Measurements from ENCODE around the gene GBP7. TPM values are rescaled to one million over a fixed set of nuclear protein-coding genes. Genes with fewer than 3 reads are reported as not detected.

Gene GBP7
- polyA plus RNA-seq, 1 donor from 2014 or later, result not detected

GRCh38 chr1:89176971-89177370 lies 1.2 kb upstream of the GBP7 start:
- Histone ChIP-seq H3K9me2 (ENCODE audit: insufficient read depth, low read length) (no peaks in the 10 kb centered on the region), H3K9ac (ENCODE audit: low read length) (no peak overlapping the region), H3K27ac (ENCODE audit: low read length) (no peak overlapping the region), H3K4me2 (ENCODE audit: low read length) (no peak overlapping the region), H2AFZ (ENCODE audit: low read depth, low read length) (no peak overlapping the region), H3K36me3 (ENCODE audit: insufficient read depth, low read length) (no peaks in the 10 kb centered on the region), H3F3A (ENCODE audit: insufficient read depth, low read length, poor library complexity, severe bottlenecking) (no peaks in the 10 kb centered on the region), H3K27me3 (ENCODE audit: insufficient read depth, low read depth, low read length) (no peaks in the 10 kb centered on the region), H4K20me1 (ENCODE audit: insufficient read depth) (no peaks in the 10 kb centered on the region), H3K9me3 (ENCODE audit: low read length) (no peaks in the 10 kb centered on the region), H3K79me2 (replicated peaks; ENCODE audit: insufficient read depth, low read length) (no peaks in the 10 kb centered on the region), H3K4me3 (ENCODE audit: low read length) (no peak overlapping the region)
- TF ChIP-seq SMC3 (conservative IDR thresholded peaks at IDR 0.05; ENCODE audit: poor library complexity) (no peak), RAD21 (conservative IDR thresholded peaks at IDR 0.05) (no peak)

GRCh38 chr1:89174491-89174890 lies 1.3 kb downstream of the GBP7 start:
- no peak overlapping the region for H3K4me2 ChIP-seq (ENCODE audit: low read length)
- no peaks in the 10 kb centered on the region for H3K79me2 ChIP-seq (replicated peaks; ENCODE audit: insufficient read depth, low read length)
- no peak overlapping the region for H3K4me3 ChIP-seq (ENCODE audit: low read length)
- H3K9me2 ChIP-seq (ENCODE audit: insufficient read depth, low read length), result no peaks in the 10 kb centered on the region
- H3K9ac ChIP-seq (ENCODE audit: low read length), result no peak overlapping the region
- H3K9me3 ChIP-seq (ENCODE audit: low read length), result no peaks in the 10 kb centered on the region
- no peak overlapping the region for H3K27ac ChIP-seq (ENCODE audit: low read length)
- H3K27me3 ChIP-seq (ENCODE audit: insufficient read depth, low read depth, low read length), result no peaks in the 10 kb centered on the region
- no peaks in the 10 kb centered on the region for H4K20me1 ChIP-seq (ENCODE audit: insufficient read depth)
- H2AFZ ChIP-seq (ENCODE audit: low read depth, low read length), result no peak overlapping the region
- no peak for TF ChIP-seq MXI1 (conservative IDR thresholded peaks at IDR 0.05; ENCODE audit: poor library complexity, severe bottlenecking)
- TF ChIP-seq SMC3 (conservative IDR thresholded peaks at IDR 0.05; ENCODE audit: poor library complexity), result no peak
- no peak for TF ChIP-seq RAD21 (conservative IDR thresholded peaks at IDR 0.05)
- TF ChIP-seq REST (IDR thresholded peaks at IDR 0.05; ENCODE audit: borderline replicate concordance), result no peak
- H3K36me3 ChIP-seq (ENCODE audit: insufficient read depth, low read length), result no peaks in the 10 kb centered on the region
- no peaks in the 10 kb centered on the region for H3F3A ChIP-seq (ENCODE audit: insufficient read depth, low read length, poor library complexity, severe bottlenecking)

GRCh38 chr1:89172468-89173143 lies 3.2 kb downstream of the GBP7 start:
- no peak overlapping the region for H3K4me2 ChIP-seq (ENCODE audit: low read length)
- no peaks in the 10 kb centered on the region for H3K79me2 ChIP-seq (replicated peaks; ENCODE audit: insufficient read depth, low read length)
- H3K27me3 ChIP-seq (ENCODE audit: insufficient read depth, low read depth, low read length), result no peaks in the 10 kb centered on the region
- no peak overlapping the region for H3K27ac ChIP-seq (ENCODE audit: low read length)
- H2AFZ ChIP-seq (ENCODE audit: low read depth, low read length), result no peak overlapping the region
- H3K9me2 ChIP-seq (ENCODE audit: insufficient read depth, low read length), result no peaks in the 10 kb centered on the region
- H3K4me3 ChIP-seq (ENCODE audit: low read length), result no peak overlapping the region
- H3K9me3 ChIP-seq (ENCODE audit: low read length), result no peaks in the 10 kb centered on the region
- H3F3A ChIP-seq (ENCODE audit: insufficient read depth, low read length, poor library complexity, severe bottlenecking), result no peaks in the 10 kb centered on the region
- no peak overlapping the region for H3K9ac ChIP-seq (ENCODE audit: low read length)
- H4K20me1 ChIP-seq (ENCODE audit: insufficient read depth), result no peaks in the 10 kb centered on the region
- no peaks in the 10 kb centered on the region for H3K36me3 ChIP-seq (ENCODE audit: insufficient read depth, low read length)
- TF ChIP-seq SMC3 (conservative IDR thresholded peaks at IDR 0.05; ENCODE audit: poor library complexity) (no peak), EZH2 (IDR thresholded peaks at IDR 0.05; ENCODE audit: borderline replicate concordance, insufficient read depth, low read length, poor library complexity, severe bottlenecking) (no peak), CTCF (IDR thresholded peaks at IDR 0.05; ENCODE audit: poor library complexity, severe bottlenecking) (no peak), POLR2AphosphoS5 (IDR thresholded peaks at IDR 0.05) (no peak), MXI1 (conservative IDR thresholded peaks at IDR 0.05; ENCODE audit: poor library complexity, severe bottlenecking) (no peak), EP300 (conservative IDR thresholded peaks at IDR 0.05; ENCODE audit: poor library complexity, severe bottlenecking) (no peak), TAF1 (IDR thresholded peaks at IDR 0.05; ENCODE audit: low read depth) (no peak), RAD21 (conservative IDR thresholded peaks at IDR 0.05) (no peak), REST (IDR thresholded peaks at IDR 0.05; ENCODE audit: borderline replicate concordance) (no peak)

Measured in neural cell (in vitro differentiated cells).